ENCODE results near the gene DAPL1.

DNA sequence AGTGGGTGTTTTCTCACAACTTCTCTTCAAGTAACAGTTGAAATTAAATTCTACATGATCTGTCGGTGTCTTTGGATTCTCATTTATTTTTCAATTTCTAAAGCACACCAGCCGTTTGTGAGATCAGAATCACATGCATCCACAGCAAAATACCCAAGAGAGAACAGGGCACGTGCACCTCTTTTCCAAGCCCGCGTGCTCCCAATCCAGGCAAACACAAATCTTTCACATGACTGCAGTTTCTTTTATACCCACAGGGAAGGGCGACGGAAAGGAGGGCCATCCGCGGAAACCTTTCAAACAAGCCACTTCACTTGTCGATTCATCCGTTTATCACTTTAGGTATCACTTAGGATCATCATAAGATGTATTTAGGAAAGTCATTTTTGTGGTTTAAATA, 13.0 kb upstream of the DAPL1 start:
- TF ChIP-seq RELA (IDR thresholded peaks at IDR 0.05; ENCODE audit: borderline replicate concordance, partially characterized antibody) (no peak), BACH1 (IDR thresholded peaks at IDR 0.05; ENCODE audit: borderline replicate concordance) (no peak), KAT2A (conservative IDR thresholded peaks at IDR 0.05; ENCODE audit: control insufficient read depth, low read depth, low read length) (no peak), KDM1A (IDR thresholded peaks at IDR 0.05; ENCODE audit: borderline replicate concordance) (no peak), ZZZ3 (IDR thresholded peaks at IDR 0.05; ENCODE audit: control insufficient read depth, insufficient read length, low read depth) (no peak), ZNF274 (IDR thresholded peaks at IDR 0.05; ENCODE audit: insufficient read depth, insufficient read length) (no peak), POLR2A (IDR thresholded peaks at IDR 0.05; ENCODE audit: low read depth, low read length) (no peak), YY1 (IDR thresholded peaks at IDR 0.05; ENCODE audit: low read depth, low read length) (no peak), TAF1 (IDR thresholded peaks at IDR 0.05; ENCODE audit: borderline replicate concordance, low read depth, low read length) (no peak), EP300 (IDR thresholded peaks at IDR 0.05; ENCODE audit: borderline replicate concordance in 1 of 2, control insufficient read depth in 1 of 2, low read depth in 2 of 2, low read length in 2 of 2) (no peak)
- TF ChIP-seq, protein P1, sequence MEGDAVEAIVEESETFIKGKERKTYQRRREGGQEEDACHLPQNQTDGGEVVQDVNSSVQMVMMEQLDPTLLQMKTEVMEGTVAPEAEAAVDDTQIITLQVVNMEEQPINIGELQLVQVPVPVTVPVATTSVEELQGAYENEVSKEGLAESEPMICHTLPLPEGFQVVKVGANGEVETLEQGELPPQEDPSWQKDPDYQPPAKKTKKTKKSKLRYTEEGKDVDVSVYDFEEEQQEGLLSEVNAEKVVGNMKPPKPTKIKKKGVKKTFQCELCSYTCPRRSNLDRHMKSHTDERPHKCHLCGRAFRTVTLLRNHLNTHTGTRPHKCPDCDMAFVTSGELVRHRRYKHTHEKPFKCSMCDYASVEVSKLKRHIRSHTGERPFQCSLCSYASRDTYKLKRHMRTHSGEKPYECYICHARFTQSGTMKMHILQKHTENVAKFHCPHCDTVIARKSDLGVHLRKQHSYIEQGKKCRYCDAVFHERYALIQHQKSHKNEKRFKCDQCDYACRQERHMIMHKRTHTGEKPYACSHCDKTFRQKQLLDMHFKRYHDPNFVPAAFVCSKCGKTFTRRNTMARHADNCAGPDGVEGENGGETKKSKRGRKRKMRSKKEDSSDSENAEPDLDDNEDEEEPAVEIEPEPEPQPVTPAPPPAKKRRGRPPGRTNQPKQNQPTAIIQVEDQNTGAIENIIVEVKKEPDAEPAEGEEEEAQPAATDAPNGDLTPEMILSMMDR (IDR thresholded peaks at IDR 0.05 in 2 of 3, conservative IDR thresholded peaks at IDR 0.05 in 1 of 3; ENCODE audit: control insufficient read depth in 2 of 3, extremely low read depth in 1 of 3, insufficient read depth in 1 of 3, low read depth in 3 of 3, low read length in 3 of 3) = no peak
- TF ChIP-seq, protein P2, sequence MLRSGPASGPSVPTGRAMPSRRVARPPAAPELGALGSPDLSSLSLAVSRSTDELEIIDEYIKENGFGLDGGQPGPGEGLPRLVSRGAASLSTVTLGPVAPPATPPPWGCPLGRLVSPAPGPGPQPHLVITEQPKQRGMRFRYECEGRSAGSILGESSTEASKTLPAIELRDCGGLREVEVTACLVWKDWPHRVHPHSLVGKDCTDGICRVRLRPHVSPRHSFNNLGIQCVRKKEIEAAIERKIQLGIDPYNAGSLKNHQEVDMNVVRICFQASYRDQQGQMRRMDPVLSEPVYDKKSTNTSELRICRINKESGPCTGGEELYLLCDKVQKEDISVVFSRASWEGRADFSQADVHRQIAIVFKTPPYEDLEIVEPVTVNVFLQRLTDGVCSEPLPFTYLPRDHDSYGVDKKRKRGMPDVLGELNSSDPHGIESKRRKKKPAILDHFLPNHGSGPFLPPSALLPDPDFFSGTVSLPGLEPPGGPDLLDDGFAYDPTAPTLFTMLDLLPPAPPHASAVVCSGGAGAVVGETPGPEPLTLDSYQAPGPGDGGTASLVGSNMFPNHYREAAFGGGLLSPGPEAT (IDR thresholded peaks at IDR 0.05; ENCODE audit: low read depth) = no peak
- TF ChIP-seq, protein P3, sequence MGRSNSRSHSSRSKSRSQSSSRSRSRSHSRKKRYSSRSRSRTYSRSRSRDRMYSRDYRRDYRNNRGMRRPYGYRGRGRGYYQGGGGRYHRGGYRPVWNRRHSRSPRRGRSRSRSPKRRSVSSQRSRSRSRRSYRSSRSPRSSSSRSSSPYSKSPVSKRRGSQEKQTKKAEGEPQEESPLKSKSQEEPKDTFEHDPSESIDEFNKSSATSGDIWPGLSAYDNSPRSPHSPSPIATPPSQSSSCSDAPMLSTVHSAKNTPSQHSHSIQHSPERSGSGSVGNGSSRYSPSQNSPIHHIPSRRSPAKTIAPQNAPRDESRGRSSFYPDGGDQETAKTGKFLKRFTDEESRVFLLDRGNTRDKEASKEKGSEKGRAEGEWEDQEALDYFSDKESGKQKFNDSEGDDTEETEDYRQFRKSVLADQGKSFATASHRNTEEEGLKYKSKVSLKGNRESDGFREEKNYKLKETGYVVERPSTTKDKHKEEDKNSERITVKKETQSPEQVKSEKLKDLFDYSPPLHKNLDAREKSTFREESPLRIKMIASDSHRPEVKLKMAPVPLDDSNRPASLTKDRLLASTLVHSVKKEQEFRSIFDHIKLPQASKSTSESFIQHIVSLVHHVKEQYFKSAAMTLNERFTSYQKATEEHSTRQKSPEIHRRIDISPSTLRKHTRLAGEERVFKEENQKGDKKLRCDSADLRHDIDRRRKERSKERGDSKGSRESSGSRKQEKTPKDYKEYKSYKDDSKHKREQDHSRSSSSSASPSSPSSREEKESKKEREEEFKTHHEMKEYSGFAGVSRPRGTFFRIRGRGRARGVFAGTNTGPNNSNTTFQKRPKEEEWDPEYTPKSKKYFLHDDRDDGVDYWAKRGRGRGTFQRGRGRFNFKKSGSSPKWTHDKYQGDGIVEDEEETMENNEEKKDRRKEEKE (IDR thresholded peaks at IDR 0.05) = no peak
- TF ChIP-seq, protein P4, sequence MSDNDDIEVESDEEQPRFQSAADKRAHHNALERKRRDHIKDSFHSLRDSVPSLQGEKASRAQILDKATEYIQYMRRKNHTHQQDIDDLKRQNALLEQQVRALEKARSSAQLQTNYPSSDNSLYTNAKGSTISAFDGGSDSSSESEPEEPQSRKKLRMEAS (IDR thresholded peaks at IDR 0.05; ENCODE audit: low read depth, low read length) = no peak

Data from GM12878 (cell line).